Tibial artery (tissue), 4 donors: ENCODE data around the gene CCT5.

Source experiments
- DNase-seq, 2 donors: peaks; one replicate each; pipeline ENCODE4 v3.0.0-alpha.2; 2019
- H3K27ac ChIP-seq, 2 donors: fragments of 200-600 bp; sonication (generic) in 1 of 2; 1 replicate in 1 of 2; 2 replicates in 1 of 2; pipeline ENCODE4 v1.5.1; 2018 to 2019; ENCODE audit warnings: mild to moderate bottlenecking in 1 of 2
- H3K27me3 ChIP-seq, 2 donors: fragments of 200-600 bp; sonication (generic) in 1 of 2; one replicate each; pipeline versions ENCODE4 v1.5.1 to v1.6.0; 2016 to 2019
- H3K36me3 ChIP-seq, 3 donors: fragments of 200-600 bp; sonication (generic) in 2 of 3; one replicate each; pipeline ENCODE4 v1.5.1; 2016 to 2019; ENCODE audit warnings: mild to moderate bottlenecking in 2 of 3
- H3K4me1 ChIP-seq, 4 donors: fragments of 200-600 bp; sonication (generic) in 2 of 4; 1 replicate in 3 of 4; 2 replicates in 1 of 4; pipeline ENCODE4 v1.5.1; 2016 to 2019
- H3K4me3 ChIP-seq, 2 donors: fragments of 200-600 bp; sonication (generic) in 1 of 2; 1 replicate in 1 of 2; 2 replicates in 1 of 2; pipeline ENCODE4 v1.5.1; 2018 to 2019; ENCODE audit warnings: mild to moderate bottlenecking in 2 of 2
- H3K9me3 ChIP-seq, 3 donors: fragments of 200-600 bp; sonication (generic) in 1 of 3; one replicate each; pipeline ENCODE4 v1.5.1; 2016 to 2019
- CTCF ChIP-seq, 2 experiments: fragments of 200-600 bp in 1 of 2; fragments of 450-650 bp in 1 of 2; IDR thresholded peaks; one replicate each; pipeline ENCODE4 v1.5.1; 2017 to 2019; ENCODE audit warnings: antibody characterized with exemption in 2 of 2, mild to moderate bottlenecking in 1 of 2, moderate library complexity in 1 of 2
- intact Hi-C: fragments of 100-400 bp; cut with DNase I; formaldehyde crosslinking; loops from one replicate; pipeline ENCODE4 v1.15.0; 2023; ENCODE audit warnings: low total_unique reads

The CCT5 gene

GRCh38 chr5:10233011-10233410, 17.1 kb upstream of the CCT5 start:
- Histone ChIP-seq H3K36me3 (peaks cover 5 to 48% (median 11%) of the 10 kb centered on the region in 3 donors), H3K4me1 (no peaks in the 10 kb centered on the region), H3K27me3 (no peaks in the 10 kb centered on the region), H3K9me3 (no peaks in the 10 kb centered on the region), H3K4me3 (no peak overlapping the region), H3K27ac (no peak overlapping the region)
- intact Hi-C loops = no loop called here
- DNase-seq = no peak
- no peak for TF ChIP-seq CTCF (IDR thresholded peaks at IDR 0.05)

GRCh38 chr5:10233505-10233904, 16.6 kb upstream of the CCT5 start:
- no peaks in the 10 kb centered on the region for H3K27me3 ChIP-seq
- no peak for TF ChIP-seq CTCF (IDR thresholded peaks at IDR 0.05)
- H3K27ac ChIP-seq = no peak overlapping the region
- no peak for DNase-seq
- no peaks in the 10 kb centered on the region for H3K4me1 ChIP-seq
- intact Hi-C loops = no loop called here
- peaks cover 10 to 52% (median 16%) of the 10 kb centered on the region in 3 donors for H3K36me3 ChIP-seq
- H3K9me3 ChIP-seq = no peaks in the 10 kb centered on the region
- no peak overlapping the region for H3K4me3 ChIP-seq

- Histone ChIP-seq H3K36me3 (peaks cover 14 to 51% (median 21%) of the 10 kb centered on the region in 3 donors), H3K4me1 (no peaks in the 10 kb centered on the region), H3K4me3 (no peak overlapping the region), H3K27me3 (no peaks in the 10 kb centered on the region), H3K9me3 (no peaks in the 10 kb centered on the region), H3K27ac (no peak overlapping the region)
- intact Hi-C loops = no loop called here
- TF ChIP-seq CTCF (IDR thresholded peaks at IDR 0.05) = no peak
- DNase-seq = no peak
These were observed 14.7 kb upstream of the CCT5 start for GRCh38 chr5:10235350-10235749.

- no peak for TF ChIP-seq CTCF (IDR thresholded peaks at IDR 0.05)
- Histone ChIP-seq H3K4me3 (no peak overlapping the region), H3K27me3 (no peaks in the 10 kb centered on the region), H3K9me3 (no peaks in the 10 kb centered on the region), H3K36me3 (peaks cover under 1 to 2% (median 1%) of the 10 kb centered on the region in 3 donors), H3K27ac (no peak overlapping the region), H3K4me1 (peaks cover 0 to 6% (median under 1%) of the 10 kb centered on the region in 4 donors)
- intact Hi-C loops = no loop called here
- no peak for DNase-seq
These were observed 6.3 kb upstream of the CCT5 start for GRCh38 chr5:10243660-10244240.

- H3K27me3 ChIP-seq = no peaks in the 10 kb centered on the region
- no peaks in the 10 kb centered on the region for H3K9me3 ChIP-seq
- no peaks in the 10 kb centered on the region for H3K36me3 ChIP-seq
- no peak overlapping the region for H3K27ac ChIP-seq
- no peak overlapping the region for H3K4me3 ChIP-seq
- H3K4me1 ChIP-seq = peaks cover 0 to 10% (median 3%) of the 10 kb centered on the region in 4 donors
- no peak for DNase-seq
- no peak for TF ChIP-seq CTCF (IDR thresholded peaks at IDR 0.05)
- intact Hi-C loops = no loop called here
These were observed 5.6 kb upstream of the CCT5 start for GRCh38 chr5:10244342-10244944.
